ENCODE measurements around the gene DDAH1. TPM values are rescaled to one million over a fixed set of nuclear protein-coding genes. Genes with fewer than 3 reads are reported as not detected.

The DDAH1 gene
- total and polyA plus RNA-seq, 12 donors, result 2.4 to 84.5 (median 58.4) TPM

GRCh38 chr1:85406887-85407533 is 57.9 kb downstream of the DDAH1 start:
- H3K27ac ChIP-seq, result peak overlapping the region; percentile 17 to 61 (median 41)
- intact Hi-C loops (cut with DNase I), result loop anchor here in 1 of 2 donors (5.0 kb wide), 1 partner anchor 55 kb away; no protein-coding TSS in a partner anchor
- H3K27me3 ChIP-seq, result no peaks in the 10 kb centered on the region
- peak overlapping the region in 1 of 4 donors; percentile 17 for H3K4me3 ChIP-seq
- no peaks in the 10 kb centered on the region for H3K9me3 ChIP-seq (replicated peaks in 1 of 3)
- peak; percentile 45 to 78 (median 68) for DNase-seq
- H3K36me3 ChIP-seq (replicated peaks in 1 of 2), result no peaks in the 10 kb centered on the region
- no peak for TF ChIP-seq CTCF (IDR thresholded peaks at IDR 0.05)
- TF ChIP-seq POLR2A (IDR thresholded peaks at IDR 0.05), result no peak
- 22 to 26% (median 24%) methylated on average over 3 of the region's 3 CpGs for WGBS, 4 donors
- H3K4me1 ChIP-seq (replicated peaks in 1 of 2), result peaks cover 8 to 17% of the 10 kb centered on the region in 2 donors

DNA sequence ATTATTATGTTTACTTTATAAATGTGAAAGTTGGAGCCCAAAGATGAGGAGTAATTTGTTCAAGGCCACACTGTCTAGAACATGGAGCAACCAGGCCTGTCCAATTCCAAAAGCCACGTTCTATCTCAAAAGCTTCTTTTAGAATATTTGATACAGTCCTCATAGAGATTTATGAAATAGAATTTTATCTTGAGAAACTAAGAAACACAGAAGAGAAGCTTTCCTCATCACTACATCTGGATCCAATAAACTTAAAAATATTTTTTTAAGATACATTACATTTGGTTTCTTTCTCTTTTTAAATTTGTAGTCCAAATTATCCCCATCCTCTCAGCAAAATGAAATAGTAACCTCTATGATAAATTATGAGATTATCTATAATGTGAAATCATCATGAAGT is 58.9 kb downstream of the DDAH1 start:
- H3K27ac ChIP-seq, result no peak overlapping the region

DNA sequence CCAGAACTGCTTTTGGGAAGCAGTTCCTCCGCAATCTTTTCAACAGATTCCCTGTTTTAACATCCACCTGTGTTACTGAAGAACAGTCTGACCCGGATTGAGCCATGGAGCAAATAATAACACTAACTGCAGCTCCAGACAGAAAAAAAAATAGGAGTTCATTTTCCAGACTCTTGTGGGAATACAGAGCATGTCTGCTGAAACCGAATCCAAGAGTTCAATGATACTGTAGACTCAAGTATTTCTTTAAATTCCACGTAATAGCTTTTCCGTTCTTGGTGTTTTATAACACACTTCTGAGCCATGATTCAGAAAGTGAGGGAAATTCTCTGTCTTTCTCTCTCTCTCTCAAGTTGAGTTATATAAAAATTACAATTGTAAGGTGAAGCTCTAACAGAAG is 60.6 kb downstream of the DDAH1 start:
- DNase-seq, result no peak
- no peaks in the 10 kb centered on the region for H3K9me3 ChIP-seq (replicated peaks in 1 of 3)
- WGBS, 4 donors, result 81 to 89% (median 86%) methylated on average over 5 of the region's 5 CpGs
- H3K27ac ChIP-seq, result no peak overlapping the region
- peaks cover 17 to 31% of the 10 kb centered on the region in 2 donors for H3K4me1 ChIP-seq (replicated peaks in 1 of 2)
- intact Hi-C loops (cut with DNase I), result loop anchor here in 1 of 2 donors (5.0 kb wide), 1 partner anchor 98 kb away; no protein-coding TSS in a partner anchor
- H3K36me3 ChIP-seq (replicated peaks in 1 of 2), result no peaks in the 10 kb centered on the region
- TF ChIP-seq POLR2A (IDR thresholded peaks at IDR 0.05) (no peak), CTCF (IDR thresholded peaks at IDR 0.05) (no peak)
- H3K4me3 ChIP-seq, result no peak overlapping the region
- H3K27me3 ChIP-seq, result no peaks in the 10 kb centered on the region

More for the DNA sequence above, 58.9 kb downstream of the DDAH1 start:
- no peak for DNase-seq
- Histone ChIP-seq H3K4me3 (no peak overlapping the region), H3K9me3 (replicated peaks in 1 of 3) (no peaks in the 10 kb centered on the region), H3K4me1 (replicated peaks in 1 of 2) (peaks cover 8 to 17% of the 10 kb centered on the region in 2 donors), H3K27me3 (no peaks in the 10 kb centered on the region), H3K36me3 (replicated peaks in 1 of 2) (no peaks in the 10 kb centered on the region)
- intact Hi-C loops (cut with DNase I), result loop anchor here in 1 of 2 donors (5.0 kb wide), 1 partner anchor 56 kb away; no protein-coding TSS in a partner anchor
- 42 to 56% (median 50%) methylated on average over 1 of the region's 1 CpG for WGBS, 4 donors
- TF ChIP-seq POLR2A (IDR thresholded peaks at IDR 0.05) (no peak), CTCF (IDR thresholded peaks at IDR 0.05) (no peak)

- no peak for DNase-seq
- Histone ChIP-seq H3K27me3 (no peaks in the 10 kb centered on the region), H3K36me3 (replicated peaks in 1 of 2) (no peaks in the 10 kb centered on the region), H3K27ac (peak overlapping the region in 3 of 5 donors; percentile 2 to 34 (median 11)), H3K4me3 (no peak overlapping the region), H3K9me3 (replicated peaks in 1 of 3) (no peaks in the 10 kb centered on the region), H3K4me1 (replicated peaks in 1 of 2) (peaks cover 31 to 35% of the 10 kb centered on the region in 2 donors)
- WGBS, 4 donors, result 61 to 81% (median 67%) methylated on average over 6 of the region's 6 CpGs
- peak; percentile 9 to 65 (median 44) for TF ChIP-seq CTCF (IDR thresholded peaks at IDR 0.05)
- TF ChIP-seq POLR2A (IDR thresholded peaks at IDR 0.05), result no peak
- intact Hi-C loops (cut with DNase I), result no loop called here
These were observed 66.4 kb downstream of the DDAH1 start for GRCh38 chr1:85398391-85399064.
